HG03520 (cell line): Measurements from ENCODE around the gene EPHB1.

ENCODE experiments used
- ATAC-seq: cut with Tn5 transposase; IDR thresholded peaks from one replicate; pipeline ENCODE4 v1.9.1; 2021; ENCODE audit warnings: mild to moderate bottlenecking, moderate library complexity; ENCODE audit not compliant: unreplicated experiment

The EPHB1 gene

DNA sequence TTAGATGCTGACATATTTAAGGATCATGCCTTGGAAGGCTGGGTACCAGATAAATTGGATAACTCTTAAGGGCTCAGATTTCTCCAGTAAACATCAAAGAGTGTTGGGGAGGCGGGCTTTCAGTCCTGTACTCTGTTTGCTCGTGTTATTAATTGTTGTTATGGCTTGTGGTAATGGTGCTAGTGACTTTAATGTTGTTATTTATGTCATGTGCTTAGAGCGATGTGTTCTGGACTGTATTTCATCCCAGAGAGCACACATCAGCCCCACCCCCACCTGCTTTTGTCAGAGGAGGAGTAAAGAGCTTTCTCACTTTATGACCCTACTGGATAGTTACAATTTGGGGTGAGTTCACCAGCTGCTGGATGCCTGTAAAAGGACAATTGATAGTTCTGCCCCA, 386.3 kb downstream of the EPHB1 start:
- no peak for ATAC-seq

- ATAC-seq: no peak
Observed at GRCh38 chr3:135182364-135182998, 387.4 kb downstream of the EPHB1 start.

GRCh38 chr3:135190658-135191057, 395.6 kb downstream of the EPHB1 start:
- no peak for ATAC-seq

GRCh38 chr3:135191708-135192107, 396.6 kb downstream of the EPHB1 start:
- no peak for ATAC-seq

- no peak for ATAC-seq
Observed at GRCh38 chr3:135192929-135193328, 397.9 kb downstream of the EPHB1 start.

DNA sequence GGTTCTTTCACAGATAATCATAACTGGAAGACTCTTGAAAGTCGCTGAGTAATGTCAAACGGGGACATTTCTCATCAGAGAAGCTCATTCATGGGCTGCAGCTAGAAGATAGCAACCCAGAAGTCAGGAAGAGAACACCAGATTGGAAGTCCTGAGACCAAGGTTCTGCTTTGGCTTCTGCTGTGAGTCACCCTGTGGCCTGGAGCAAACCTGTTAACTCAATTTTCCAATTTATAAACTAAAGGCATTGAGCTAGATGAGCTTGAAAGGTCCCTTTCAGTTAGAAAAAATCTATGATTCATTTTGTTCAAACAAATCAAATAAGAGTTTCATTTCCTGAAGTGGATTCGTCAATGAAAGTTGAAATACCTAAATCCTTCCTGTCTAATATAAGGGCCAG, 402.2 kb downstream of the EPHB1 start:
- no peak for ATAC-seq

- no peak for ATAC-seq
Observed at GRCh38 chr3:135197856-135198255, 402.8 kb downstream of the EPHB1 start.

DNA sequence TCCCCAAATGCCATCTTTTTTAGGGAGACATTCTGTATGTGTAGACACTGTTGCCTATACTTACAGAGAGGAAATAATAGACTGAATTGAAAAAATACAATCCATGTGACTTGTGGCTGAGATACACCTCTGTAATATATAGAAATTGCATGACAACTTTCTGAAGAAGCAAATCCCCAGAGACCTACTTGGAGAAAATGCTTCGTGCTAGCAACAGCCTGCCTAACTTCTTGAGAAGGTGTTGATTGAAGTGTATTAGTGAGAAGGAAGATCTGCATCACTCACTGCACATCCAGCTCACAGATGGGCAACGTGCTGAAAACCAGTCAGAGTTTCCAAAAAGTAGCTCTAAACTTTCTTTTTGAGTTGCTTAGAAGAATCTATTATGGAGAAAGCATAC, 404.1 kb downstream of the EPHB1 start:
- ATAC-seq: no peak

DNA sequence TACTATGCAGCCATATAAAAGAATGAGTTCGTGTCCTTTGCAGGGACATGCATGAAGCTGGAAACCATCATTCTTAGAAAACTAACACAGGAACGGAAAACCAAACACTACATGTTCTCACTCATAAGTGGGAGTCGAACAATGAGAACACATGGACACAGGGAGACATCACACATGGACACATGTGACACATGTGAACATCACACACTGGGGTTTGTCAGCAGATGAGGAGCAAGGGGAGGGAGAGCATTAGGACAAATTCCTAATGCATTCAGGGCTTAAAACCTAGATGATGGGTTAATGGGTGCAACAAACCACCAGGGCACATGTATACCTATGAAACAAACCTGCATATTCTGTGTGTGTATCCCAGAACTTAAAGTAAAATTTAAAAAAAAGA, 408.0 kb downstream of the EPHB1 start:
- no peak for ATAC-seq

DNA sequence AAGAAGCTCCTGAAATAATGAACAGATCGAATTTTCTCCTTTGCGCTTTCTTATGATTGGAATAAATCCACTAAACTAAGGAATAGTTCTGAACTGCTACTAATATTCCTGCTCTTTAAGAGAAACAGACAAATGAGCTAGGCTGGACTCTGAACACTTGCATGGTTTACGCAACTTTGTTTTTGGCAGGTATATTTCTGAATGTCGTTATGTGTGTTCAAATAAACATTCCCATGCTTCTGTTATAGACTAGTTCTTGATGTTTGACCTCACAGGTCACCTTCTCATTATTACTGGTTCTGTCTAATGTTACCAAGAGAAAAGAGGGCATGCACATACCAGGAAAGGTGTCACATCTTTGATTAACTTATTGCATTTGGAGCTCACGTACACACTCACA, 418.2 kb downstream of the EPHB1 start:
- ATAC-seq: no peak

DNA sequence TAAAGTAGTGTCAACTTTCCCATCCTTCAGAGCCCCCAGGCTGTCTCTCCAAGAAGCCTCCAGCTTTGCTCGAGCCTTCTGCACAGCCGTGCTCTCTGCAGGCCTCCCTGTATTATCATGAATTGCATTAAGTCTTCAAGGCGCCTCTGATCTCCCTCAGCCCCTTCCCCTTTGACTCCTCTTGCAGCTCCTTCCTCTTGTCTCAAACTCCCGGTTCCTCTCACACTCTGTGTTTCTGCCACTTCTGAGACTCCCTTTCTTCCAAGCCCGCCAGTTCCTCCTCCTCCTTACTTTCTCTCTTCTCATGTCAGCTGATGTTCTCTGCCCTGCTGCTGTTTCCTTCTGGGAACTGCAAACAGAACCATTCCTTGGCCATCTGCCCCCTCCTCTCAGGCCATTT, 418.8 kb downstream of the EPHB1 start:
- no peak for ATAC-seq

- ATAC-seq: no peak
Observed at GRCh38 chr3:135214400-135214799, 419.3 kb downstream of the EPHB1 start.

DNA sequence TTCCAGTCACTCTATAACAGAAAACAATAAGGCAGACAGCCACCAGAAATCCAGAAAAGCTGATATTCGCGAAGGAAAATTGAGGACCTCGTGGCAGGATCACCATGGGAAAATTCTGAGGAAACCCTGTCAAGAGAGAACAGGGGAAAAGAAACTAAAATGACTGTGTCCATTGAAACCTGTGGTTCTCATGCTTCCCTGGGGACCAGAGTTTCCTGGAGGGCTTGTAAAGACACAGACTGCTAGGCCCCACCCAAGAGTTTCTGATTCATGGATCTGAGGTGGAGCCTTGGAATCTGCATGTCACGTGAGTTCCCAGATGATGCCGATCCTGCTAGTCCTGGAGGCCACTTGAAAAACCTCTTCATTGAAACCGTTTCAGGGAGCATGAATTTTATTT, 420.5 kb downstream of the EPHB1 start:
- no peak for ATAC-seq

GRCh38 chr3:135216659-135217058, 421.6 kb downstream of the EPHB1 start:
- ATAC-seq: no peak

GRCh38 chr3:135217730-135218129, 422.7 kb downstream of the EPHB1 start:
- ATAC-seq: no peak

DNA sequence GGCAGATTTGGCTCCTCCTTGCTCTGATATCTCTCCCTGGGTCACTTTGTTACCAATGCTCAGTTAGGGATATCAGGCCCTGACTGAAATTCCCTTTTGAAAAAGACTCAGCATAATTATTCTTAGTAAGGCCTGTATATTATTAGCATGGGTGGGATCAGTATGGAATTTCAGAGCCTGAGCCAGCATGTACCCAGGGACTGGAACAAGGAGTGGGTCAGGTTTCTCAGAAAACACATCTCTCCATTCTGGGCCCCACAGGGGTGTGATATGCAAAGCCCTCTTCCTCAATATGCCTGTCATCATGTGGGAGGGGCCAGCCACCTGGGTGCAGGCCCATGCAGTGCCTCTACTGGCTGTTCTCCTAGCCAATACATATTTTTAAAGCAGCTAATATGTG, 423.2 kb downstream of the EPHB1 start:
- no peak for ATAC-seq

- no peak for ATAC-seq
Observed at GRCh38 chr3:135218782-135219181, 423.7 kb downstream of the EPHB1 start.

DNA sequence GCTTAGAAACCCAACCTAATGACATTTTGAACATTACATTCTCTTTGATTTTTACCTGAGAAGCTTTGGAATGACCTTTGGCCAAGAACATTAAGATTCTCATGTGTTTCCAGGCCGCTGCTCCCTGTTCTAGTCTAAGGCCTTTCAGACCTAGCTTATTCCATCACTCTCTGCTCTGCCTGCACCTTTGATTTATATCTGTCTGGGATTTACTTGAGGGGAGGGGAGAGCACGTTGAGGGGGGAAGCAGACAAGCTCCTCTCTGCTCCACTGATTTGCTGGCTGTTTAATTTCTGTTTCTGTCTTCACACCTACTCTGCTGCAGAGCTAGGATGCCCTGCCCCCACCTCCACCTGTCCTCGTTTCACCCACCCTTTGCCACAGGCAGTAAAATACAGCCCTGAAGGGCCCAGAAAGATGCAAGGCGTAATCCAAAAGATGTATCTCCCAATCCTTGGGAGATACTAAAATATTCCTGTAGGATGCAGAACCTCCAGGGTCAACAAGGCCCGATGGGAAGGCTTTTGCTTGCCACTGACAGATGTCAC, 429.8 kb downstream of the EPHB1 start:
- ATAC-seq: no peak

DNA sequence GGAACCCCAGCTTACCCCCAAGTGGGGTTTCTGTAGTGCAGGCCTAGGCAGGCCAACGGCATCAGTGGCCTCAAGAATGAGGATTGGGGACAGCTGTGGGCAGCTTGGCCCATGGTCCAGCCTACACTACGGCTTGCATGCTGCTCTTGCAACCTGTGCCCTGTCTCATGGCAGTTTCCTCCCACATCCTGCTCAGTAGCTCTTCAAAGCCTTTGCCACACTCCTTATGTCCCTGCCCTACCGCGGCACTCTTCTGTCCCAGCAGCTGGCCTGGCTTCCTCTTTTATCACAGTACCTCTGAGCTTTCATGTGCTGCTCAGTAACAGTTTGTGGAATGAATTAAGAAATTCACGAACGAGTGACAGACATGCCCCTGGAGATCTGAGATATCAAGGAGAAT, 431.0 kb downstream of the EPHB1 start:
- ATAC-seq: no peak

GRCh38 chr3:135228201-135228600, 433.1 kb downstream of the EPHB1 start:
- ATAC-seq: no peak

- ATAC-seq: no peak
Observed at GRCh38 chr3:135229018-135229495, 434.0 kb downstream of the EPHB1 start.

DNA sequence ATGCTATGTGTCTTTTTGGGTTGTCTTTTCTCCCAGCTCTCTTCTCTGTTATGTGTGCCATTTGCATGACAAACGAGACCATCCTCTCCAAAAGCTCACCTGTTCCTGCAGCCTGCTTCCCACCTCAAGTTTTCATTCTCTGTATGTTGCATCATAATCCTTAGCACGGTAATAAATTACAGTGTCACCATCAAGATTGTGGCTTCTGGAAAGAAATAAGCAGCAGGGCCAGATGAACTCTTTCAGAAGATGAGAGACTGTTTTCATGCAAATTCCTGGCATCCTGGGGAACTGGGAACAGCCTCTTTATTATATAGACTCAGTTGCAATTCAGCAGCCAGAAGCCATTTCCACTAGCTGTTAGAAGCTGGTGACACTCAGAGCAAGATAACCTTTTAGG, 436.7 kb downstream of the EPHB1 start:
- no peak for ATAC-seq

DNA sequence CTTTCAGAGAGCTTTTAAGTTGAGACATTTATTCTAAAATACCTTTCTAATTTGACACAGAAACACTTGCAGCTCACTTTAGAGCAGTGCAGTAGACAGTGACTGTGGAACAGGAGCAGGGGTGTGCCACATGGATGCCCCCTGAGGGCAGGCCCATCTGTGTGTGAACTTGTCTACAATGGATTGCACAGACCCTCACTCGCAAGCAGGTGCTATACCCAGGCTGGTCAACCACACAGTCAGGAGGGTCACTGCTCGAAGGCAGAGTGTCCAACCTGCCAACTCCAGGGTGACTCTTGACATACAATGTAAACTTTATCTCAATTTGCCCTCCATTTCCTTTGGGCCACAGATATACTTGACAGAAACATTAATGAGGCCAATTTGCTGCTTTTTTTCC, 437.2 kb downstream of the EPHB1 start:
- ATAC-seq: no peak
